Body of pancreas (tissue), 4 donors: ENCODE measurements around the gene GRB2.

Experiments used
- CTCF ChIP-seq, 7 experiments: fragments of 450-650 bp in 4 of 7; fragments of 200-600 bp in 3 of 7; sonication (generic) in 3 of 7; IDR thresholded peaks; one replicate each; pipeline ENCODE4 v1.5.1; 2016 to 2019; ENCODE audit warnings: antibody characterized with exemption in 7 of 7
- POLR2A ChIP-seq, 3 donors: fragments of 450-650 bp; IDR thresholded peaks; one replicate each; pipeline ENCODE4 v1.6.1; 2016; ENCODE audit warnings: antibody characterized with exemption in 3 of 3, mild to moderate bottlenecking in 2 of 3

- TF ChIP-seq CTCF (IDR thresholded peaks at IDR 0.05) (no peak), POLR2A (IDR thresholded peaks at IDR 0.05) (no peak)
Measured at GRCh38 chr17:75416006-75416405, 10.5 kb upstream of the GRB2 start.
